GM21717 (cell line): Measurements from ENCODE around the gene HOXA1.

ENCODE experiments used
- ATAC-seq: cut with Tn5 transposase; IDR thresholded peaks from one replicate; pipeline ENCODE4 v1.9.1; 2021; ENCODE audit warnings: mild to moderate bottlenecking, moderate library complexity; ENCODE audit not compliant: unreplicated experiment

HOXA1 gene

DNA sequence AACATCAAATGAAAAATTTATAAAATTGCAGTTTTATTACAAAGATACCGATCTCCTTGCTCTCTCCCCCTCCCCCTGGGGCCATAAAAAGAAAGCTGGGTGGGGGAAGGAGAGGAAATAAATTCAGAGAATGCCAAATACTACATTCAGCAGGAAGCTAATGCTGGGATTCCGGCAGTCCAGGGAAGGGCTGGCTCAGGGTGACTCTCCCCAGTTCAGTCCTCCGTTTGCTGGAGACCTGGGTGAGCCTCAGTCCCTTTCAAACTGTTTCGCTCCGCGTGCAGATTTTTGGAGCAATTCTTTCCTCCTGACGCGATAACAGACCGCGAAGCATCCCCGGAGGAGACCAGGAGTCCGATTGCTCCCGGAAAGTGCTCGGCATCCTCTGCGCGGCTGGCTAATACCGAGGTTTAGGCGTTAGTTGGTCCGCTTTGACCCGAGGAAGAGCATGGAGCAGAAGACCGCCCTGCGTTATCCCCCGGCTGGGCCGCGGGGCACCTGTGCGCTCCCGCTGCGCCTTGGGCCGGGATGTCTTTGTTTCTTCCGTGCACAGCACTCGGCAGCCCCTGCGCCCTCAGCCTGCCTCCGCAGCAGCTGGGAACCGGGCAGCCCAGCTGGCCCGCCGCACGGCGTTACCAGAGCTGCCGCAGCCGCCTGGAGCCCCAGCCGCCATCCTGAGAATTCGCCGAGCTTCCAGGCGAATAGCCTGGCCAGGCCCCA, 10.5 kb upstream of the HOXA1 start:
- ATAC-seq, result no peak

DNA sequence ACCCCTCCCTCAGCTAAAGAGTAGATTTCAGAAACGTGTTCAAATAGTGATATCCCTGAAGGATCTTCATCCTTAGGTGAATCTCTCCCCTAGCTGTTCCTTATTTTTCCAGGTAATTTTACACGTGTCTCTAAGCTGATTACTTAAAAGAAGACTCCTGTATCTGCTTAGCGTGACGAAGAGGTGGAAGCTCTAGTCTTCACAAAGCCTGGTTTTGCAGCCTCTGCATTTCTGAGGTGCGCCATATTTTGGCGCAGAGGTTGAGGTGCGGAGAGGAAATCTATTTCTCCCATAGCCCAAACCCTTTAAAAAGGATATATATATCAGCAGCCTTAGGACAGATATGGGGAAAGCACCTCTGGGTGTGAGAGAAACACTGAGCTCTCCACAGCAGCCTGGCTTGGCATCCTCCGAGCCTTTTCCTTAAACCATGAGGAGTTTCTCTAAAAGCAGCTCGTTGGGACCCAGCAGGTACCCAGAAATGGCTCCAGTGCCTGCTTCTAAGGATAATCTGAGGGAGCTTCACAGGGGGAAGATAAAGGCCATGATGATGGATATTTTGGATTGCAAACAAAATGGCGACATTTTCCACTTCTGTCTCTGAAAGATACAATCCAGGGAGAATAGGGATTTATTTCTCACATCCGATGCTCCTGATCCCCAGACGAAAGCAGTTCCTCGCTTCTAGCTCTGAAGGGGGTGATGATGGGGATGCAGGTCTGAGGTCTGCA, 9.7 kb upstream of the HOXA1 start:
- ATAC-seq, result no peak

DNA sequence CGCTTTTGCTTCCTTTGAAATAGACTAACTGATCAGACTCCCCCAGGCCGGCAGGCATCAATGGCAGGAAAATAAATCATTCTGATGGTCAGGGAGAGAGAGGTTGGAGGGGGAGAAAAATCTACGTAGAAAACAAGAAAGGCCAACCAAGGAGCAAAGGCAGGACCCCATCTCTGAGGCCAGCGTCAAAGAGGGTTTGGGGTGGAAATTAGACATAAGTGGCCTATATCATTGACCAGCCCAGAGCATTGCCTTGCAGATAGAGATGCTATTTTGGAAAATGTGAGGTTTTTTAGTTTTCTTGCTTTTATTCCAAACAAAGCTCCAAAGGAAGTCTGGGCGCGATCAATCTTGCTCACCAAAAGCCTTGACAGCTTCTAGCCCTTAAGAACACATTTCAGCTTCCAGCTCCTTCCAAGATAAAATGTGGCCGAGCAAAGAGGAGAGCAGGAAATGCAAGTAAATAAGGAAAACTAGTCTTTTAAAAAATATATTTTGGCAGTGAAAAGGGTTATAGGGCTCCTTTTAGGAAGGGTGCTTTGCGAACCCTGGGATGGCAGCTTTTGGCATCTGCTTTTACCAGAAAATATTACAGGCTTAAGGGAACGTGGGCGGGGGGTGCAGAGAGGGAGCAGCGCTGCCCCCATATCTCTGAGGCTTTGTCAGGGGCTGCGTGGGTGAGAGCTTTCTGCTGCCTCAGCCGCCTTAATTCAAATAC, 8.7 kb upstream of the HOXA1 start:
- ATAC-seq, result no peak

DNA sequence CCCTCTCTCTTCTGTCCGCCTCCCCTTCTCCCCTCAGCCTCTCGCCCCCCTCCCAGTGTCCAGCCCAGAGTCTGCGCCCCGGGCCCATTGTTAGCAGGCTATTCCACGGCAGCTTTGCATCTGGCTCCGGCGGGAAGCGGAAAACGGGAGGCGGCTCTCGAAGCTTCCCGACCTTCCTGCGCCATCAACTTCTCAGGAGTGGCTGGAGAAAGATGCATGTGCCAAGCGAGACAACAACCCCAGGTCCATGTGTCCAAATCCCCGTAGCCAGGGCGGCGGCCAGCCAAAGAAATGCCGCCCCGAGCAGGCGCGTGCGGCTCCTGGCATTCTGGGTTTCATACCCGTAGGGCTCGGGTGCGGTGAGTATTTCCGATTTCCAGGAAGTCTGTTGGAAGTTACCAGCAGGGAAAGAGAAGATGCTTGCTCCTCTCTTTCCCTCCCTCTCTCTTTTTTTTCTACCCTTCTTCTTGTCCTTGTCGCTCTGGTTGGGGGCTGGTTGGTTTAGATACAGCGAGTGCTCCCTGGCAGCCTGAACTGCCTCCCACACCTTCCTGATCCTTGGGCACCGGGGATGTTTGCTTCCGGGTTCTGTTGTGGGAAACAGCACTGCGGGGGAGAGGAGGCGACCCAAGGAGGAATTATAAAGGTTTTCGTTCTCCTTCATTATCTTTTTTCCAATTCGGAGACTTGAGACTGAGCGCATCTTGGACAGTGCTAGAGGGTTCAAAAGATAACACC, 7.9 kb upstream of the HOXA1 start:
- no peak for ATAC-seq

- no peak for ATAC-seq
These were observed 7.0 kb upstream of the HOXA1 start, which contains the start of gene HOXA2 for GRCh38 chr7:27102581-27103442. Gene HOXA2 (minus strand): TSS chr7:27102683. CDS start chr7:27102500, 183 bp downstream.

- no peak for ATAC-seq
These were observed 6.3 kb upstream of the HOXA1 start for GRCh38 chr7:27101957-27102580.

DNA sequence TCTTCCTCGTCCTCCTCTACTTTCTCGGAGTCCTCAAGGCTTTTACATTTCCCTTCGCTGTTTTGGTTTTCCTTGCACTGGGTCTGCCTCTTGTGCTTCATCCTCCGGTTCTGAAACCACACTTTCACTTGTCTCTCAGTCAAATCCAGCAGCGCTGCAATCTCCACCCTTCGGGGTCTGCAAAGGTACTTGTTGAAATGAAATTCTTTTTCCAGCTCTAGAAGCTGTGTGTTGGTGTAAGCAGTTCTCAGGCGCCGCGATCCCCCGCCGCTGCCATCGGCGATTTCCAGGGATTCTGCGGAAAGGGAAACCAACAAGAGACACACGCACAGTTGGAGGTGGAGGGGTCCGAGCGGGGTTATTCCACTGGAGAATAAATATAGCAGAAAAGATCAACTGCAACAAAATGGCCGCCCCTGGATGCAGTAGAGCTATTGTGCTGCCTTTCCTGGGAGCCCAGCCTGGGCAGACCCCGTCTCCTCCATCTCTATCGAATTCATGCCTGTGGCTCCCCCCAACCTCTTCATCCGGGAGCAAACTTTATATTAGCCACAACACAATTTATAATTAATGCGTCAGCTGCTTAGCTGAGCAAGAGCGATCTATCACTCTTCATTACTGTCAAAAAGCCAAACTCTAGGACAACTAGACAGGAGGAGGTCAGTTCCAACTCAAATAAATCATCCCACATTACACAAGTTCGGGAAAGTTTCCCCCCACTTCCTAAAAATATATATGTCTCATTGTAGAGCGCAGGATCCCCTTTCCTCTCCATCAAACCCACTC, 5.6 kb upstream of the HOXA1 start:
- ATAC-seq, result no peak

- ATAC-seq, result no peak
These were observed 4.9 kb upstream of the HOXA1 start for GRCh38 chr7:27100694-27101170.

- no peak for ATAC-seq
These were observed 3.9 kb upstream of the HOXA1 start for GRCh38 chr7:27099453-27100370.

DNA sequence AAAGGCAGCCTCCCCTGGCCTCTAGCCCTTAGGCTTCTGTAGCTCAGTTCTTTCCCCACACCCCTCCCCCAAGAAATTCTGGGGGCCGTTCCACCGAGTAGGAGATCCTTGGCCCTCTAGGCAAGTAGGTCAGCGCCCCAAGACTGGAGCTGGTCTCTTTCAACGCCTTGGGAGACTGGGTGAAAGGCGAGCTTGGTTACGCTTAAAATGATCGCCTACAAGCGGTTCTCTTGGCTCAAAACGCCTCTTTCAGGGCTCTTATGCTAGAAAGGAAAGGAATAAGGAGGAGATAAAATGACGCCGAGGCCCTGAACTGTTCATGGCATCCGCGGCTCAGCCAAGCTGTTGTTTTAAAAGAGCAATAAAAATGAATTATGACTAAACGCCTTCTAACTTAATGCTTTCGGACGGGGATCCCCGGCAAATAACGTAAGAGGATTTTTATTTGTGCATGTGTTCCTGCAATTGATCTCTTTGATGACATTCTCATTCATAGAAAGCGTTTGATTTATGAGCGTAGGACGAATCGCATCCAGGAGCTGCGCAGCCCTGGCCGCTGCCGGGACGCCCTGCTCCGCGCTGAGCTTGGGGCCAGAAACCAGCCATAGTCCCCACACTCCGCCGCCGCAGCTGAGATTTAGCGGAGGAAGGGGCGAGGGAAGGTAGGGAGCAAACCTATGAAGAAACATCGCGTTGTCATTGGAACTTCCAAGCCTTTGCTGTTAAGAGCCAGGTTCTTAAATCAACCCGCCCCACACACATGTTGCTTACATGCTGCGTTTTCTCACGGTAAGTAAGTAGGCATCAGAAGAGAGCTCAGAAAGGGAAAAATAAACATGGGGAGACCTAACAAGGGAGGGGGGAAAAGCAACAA, 3.0 kb upstream of the HOXA1 start:
- ATAC-seq, result no peak

DNA sequence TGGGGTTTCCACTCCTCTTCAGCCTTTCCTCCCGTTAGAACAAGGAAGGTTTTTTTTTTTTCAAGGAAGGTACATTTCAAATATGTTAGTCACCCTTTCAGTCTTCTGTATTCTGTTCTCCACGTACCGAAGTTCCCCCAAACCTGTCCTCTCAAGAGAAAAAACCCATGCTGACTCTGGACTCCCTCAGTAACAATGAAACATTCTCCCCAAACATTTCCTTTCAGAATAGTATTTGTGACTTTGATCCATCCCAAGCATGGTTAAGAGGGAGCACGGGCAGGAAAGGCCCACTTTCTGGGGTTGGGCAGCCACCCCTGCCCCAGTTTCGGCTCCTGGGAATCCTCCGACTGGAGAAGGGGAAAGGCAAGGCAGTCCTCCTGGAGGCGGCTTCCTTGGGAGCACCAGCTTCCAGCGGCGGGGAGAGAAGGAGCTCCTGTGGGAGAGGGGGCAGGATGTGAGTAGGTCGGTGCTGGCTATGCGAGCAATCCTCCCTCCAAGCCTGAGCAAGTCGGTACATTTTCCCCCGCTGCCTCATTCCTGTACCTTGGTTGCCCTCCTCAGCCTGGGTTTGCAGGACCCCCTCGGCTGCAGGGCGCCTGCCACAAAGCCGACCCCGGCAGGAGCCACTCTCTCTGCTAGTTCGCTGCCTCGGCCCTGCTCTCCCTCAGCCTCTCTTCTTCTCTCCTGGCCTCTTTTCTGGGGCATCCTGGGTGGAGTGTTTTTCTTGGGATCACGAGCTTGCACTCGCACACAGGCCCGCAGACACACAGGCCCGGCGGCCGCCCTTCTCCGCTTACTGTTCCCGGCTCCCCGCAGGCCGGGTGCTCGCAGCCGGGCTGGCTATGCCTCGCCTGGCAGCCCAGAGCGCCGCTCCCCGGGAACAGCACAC, 2.1 kb upstream of the HOXA1 start:
- no peak for ATAC-seq

DNA sequence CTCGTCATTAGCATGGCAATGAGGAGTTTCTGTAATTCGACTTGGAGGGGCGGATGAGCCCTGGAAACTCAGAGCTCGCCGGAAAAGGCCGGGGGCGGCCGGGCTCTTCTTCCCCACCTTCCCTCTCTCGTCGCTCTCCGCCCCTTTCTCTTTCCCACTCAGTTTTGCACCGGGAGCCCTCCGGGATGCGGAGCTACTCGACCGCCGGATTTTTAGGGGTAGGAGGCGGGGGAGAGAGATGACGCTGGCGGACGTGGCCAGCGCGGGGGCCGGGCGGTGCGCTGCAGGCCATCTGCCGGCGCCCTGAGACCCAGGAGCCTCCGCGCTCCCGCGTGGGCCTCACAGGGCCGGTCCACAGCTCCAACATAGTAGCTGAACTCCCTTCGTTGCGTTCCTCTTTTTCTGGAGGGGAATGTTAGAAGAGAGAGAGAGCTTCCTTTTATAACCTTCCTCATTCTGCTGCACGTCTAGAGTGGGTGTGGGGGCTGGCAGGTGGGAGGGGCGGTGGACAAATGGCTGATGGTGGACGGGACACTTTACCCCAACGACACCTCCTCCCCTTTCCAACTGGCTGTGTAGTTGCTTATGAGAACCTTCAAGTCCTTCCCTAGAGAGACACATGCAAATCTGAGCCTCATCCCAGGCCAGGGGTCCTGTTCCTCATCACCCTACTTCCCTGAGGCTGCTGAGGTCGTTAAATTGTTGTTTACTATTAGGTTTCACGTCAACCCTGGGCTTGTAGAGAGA, 1.1 kb upstream of the HOXA1 start:
- ATAC-seq, result no peak

- ATAC-seq, result no peak
These were observed 527 bp downstream of the HOXA1 start for GRCh38 chr7:27095050-27095896.
